ENCODE measurements around the gene PPL. TPM values are rescaled to one million over a fixed set of nuclear protein-coding genes. Genes with fewer than 3 reads are reported as not detected.

The PPL gene
- total and polyA plus RNA-seq, 2 of the 13 experiments (the other 11 are each of a cell fraction or from before 2014, with no cell fraction given): 5.7 to 6.6 TPM

DNA sequence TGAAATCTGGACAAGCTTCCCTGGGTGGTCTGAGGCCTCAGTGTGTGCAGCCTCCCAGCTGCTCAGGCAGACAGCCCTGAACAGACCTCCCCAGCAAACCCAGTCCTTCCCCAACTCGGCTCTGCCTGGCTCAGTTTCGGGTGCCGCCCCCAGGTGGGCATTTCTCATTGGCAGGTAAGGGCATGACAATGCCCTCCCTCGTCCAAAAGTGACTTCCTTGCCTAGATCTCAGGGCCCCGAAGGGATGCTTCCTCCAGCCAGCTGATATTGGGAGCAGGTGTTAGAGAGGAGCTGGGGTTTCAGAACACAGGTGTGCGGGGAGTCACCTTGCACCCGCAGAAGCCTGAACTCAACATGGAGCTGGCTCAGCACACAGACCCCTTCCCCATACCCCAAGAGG, 3.8 kb upstream of the PPL start:
- Histone ChIP-seq H3K27ac (ENCODE audit: extremely low read length, insufficient read depth, low read length) (no peak overlapping the region), H3K4me3 (replicated peaks in 1 of 3; ENCODE audit: insufficient read depth in 1 of 3, low read depth in 2 of 3, low read length in 3 of 3) (no peak overlapping the region), H3K4me1 (ENCODE audit: insufficient read depth, low read length) (peaks cover 70% of the 10 kb centered on the region), H3K4me2 (ENCODE audit: low read depth, low read length) (no peak overlapping the region), H3K9ac (ENCODE audit: insufficient read depth, low read depth, low read length) (no peak overlapping the region), H3K27me3 (ENCODE audit: control insufficient read depth in 1 of 2, insufficient read depth in 2 of 2, low read length in 2 of 2) (no peaks in the 10 kb centered on the region; a peak in 1 of 5 replicates), H3K9me3 (ENCODE audit: low read length) (no peaks in the 10 kb centered on the region), H3K36me3 (replicated peaks in 1 of 2; ENCODE audit: control insufficient read depth in 1 of 2, insufficient read depth in 2 of 2, low read length in 2 of 2) (no peaks in the 10 kb centered on the region), H2AFZ (ENCODE audit: low read length) (no peak overlapping the region), H4K20me1 (ENCODE audit: insufficient read depth, low read length) (no peaks in the 10 kb centered on the region), H3K79me2 (ENCODE audit: insufficient read depth, low read length) (no peaks in the 10 kb centered on the region)
- WGBS (ENCODE audit: low lambda C conversion rate): 47% methylated on average over 4 of the region's 7 CpGs
- POLR2A ChIA-PET: interaction anchor here (6.3 kb wide), 1 partner anchor 17 kb away, joined by 62 read pairs; the partner anchor contains the start of gene SEC14L5
- intact Hi-C loops (cut with micrococcal nuclease; ENCODE audit: unreplicated experiment): no loop called here
- FAIRE-seq (no peak), DNase-seq (ENCODE audit: low spot score) (no peak), ATAC-seq (no peak)
- CTCF ChIA-PET (ENCODE audit: low intra/inter-chr PET ratio, low total read pairs): no interaction called here
- BruUV-seq (replicated peaks): no TSS peak
- TF ChIP-seq CREM (IDR thresholded peaks at IDR 0.05): no peak
- TF ChIP-seq CREM (CRISPR knock-in tag; IDR thresholded peaks at IDR 0.05): no peak
- no peak for TF ChIP-seq LCORL (IDR thresholded peaks at IDR 0.05)
- no peak for TF ChIP-seq LCORL (CRISPR knock-in tag; IDR thresholded peaks at IDR 0.05)
- no peak for TF ChIP-seq KLF11 (CRISPR knock-in tag; IDR thresholded peaks at IDR 0.05)
- no peak for TF ChIP-seq GZF1 (CRISPR knock-in tag; IDR thresholded peaks at IDR 0.05)
- 0 out of 2 replicates have a peak, but pooled peaks have one; percentile 33 for TF ChIP-seq HNRNPL (IDR thresholded peaks at IDR 0.05; ENCODE audit: low read depth, low read length)
- no peak for TF ChIP-seq TOPORS (CRISPR knock-in tag; IDR thresholded peaks at IDR 0.05)
- TF ChIP-seq ZNF501 (CRISPR knock-in tag; IDR thresholded peaks at IDR 0.05): 0 out of 2 replicates have a peak, but pooled peaks have one; percentile 23
- TF ChIP-seq ZNF296 (CRISPR knock-in tag; conservative IDR thresholded peaks at IDR 0.05): no peak
- TF ChIP-seq ZNF891 (CRISPR knock-in tag; IDR thresholded peaks at IDR 0.05): peak; percentile 46; the same call in 1 of the 2 replicates
- TF ChIP-seq ZEB1 (IDR thresholded peaks at IDR 0.05; ENCODE audit: insufficient replicate concordance, low read depth): peak; percentile 62
- in situ Hi-C loops (cut with HindIII; ENCODE audit: extremely low pct_ligation_motif_present, low pct_unique_long_range_greater_than_20kb): no loop called here

GRCh38 chr16:4938683-4939030, 1.7 kb upstream of the PPL start:
- WGBS (ENCODE audit: low lambda C conversion rate): 58% methylated on average over 5 of the region's 5 CpGs
- Histone ChIP-seq H3K4me2 (ENCODE audit: low read depth, low read length) (no peak overlapping the region), H3K9ac (ENCODE audit: insufficient read depth, low read depth, low read length) (no peak overlapping the region), H4K20me1 (ENCODE audit: insufficient read depth, low read length) (no peaks in the 10 kb centered on the region), H3K4me1 (ENCODE audit: insufficient read depth, low read length) (peaks cover 57% of the 10 kb centered on the region), H3K36me3 (replicated peaks in 1 of 2; ENCODE audit: control insufficient read depth in 1 of 2, insufficient read depth in 2 of 2, low read length in 2 of 2) (no peaks in the 10 kb centered on the region), H3K4me3 (replicated peaks in 1 of 3; ENCODE audit: insufficient read depth in 1 of 3, low read depth in 2 of 3, low read length in 3 of 3) (no peak overlapping the region), H2AFZ (ENCODE audit: low read length) (no peak overlapping the region), H3K27ac (ENCODE audit: extremely low read length, insufficient read depth, low read length) (no peak overlapping the region), H3K27me3 (ENCODE audit: control insufficient read depth in 1 of 2, insufficient read depth in 2 of 2, low read length in 2 of 2) (no peaks in the 10 kb centered on the region; a peak in 1 of 5 replicates), H3K79me2 (ENCODE audit: insufficient read depth, low read length) (peaks cover 2% of the 10 kb centered on the region), H3K9me3 (ENCODE audit: low read length) (no peaks in the 10 kb centered on the region)
- DNase-seq (ENCODE audit: low spot score) (no peak), ATAC-seq (no peak), FAIRE-seq (no peak)
- TF ChIP-seq ZNF335 (CRISPR knock-in tag; IDR thresholded peaks at IDR 0.05): 0 out of 2 replicates have a peak, but pooled peaks have one; percentile 24
- TF ChIP-seq, protein P1, sequence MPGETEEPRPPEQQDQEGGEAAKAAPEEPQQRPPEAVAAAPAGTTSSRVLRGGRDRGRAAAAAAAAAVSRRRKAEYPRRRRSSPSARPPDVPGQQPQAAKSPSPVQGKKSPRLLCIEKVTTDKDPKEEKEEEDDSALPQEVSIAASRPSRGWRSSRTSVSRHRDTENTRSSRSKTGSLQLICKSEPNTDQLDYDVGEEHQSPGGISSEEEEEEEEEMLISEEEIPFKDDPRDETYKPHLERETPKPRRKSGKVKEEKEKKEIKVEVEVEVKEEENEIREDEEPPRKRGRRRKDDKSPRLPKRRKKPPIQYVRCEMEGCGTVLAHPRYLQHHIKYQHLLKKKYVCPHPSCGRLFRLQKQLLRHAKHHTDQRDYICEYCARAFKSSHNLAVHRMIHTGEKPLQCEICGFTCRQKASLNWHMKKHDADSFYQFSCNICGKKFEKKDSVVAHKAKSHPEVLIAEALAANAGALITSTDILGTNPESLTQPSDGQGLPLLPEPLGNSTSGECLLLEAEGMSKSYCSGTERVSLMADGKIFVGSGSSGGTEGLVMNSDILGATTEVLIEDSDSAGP (CRISPR knock-in tag; IDR thresholded peaks at IDR 0.05; ENCODE audit: borderline replicate concordance): no peak
- ChIA-PET POLR2A (interaction anchor here (4.0 kb wide), 1 partner anchor 18 kb away, joined by 25 read pairs; the partner anchor contains the start of gene SEC14L5), CTCF (ENCODE audit: low intra/inter-chr PET ratio, low total read pairs) (no interaction called here)
- no TSS peak for BruUV-seq (replicated peaks)
- intact Hi-C loops (cut with micrococcal nuclease; ENCODE audit: unreplicated experiment): no loop called here
- in situ Hi-C loops (cut with HindIII; ENCODE audit: extremely low pct_ligation_motif_present, low pct_unique_long_range_greater_than_20kb): no loop called here

Data from HepG2 (cell line).